SK-N-SH (cell line): ENCODE measurements around the gene TPM3. TPM values are rescaled to one million over a fixed set of nuclear protein-coding genes. Genes with fewer than 3 reads are reported as not detected.

Experiments used
- CTCF ChIA-PET: fragments of 300-600, 350-600 bp; formaldehyde crosslinking; extraction: SDS; loops from one replicate; lab custom pipeline; 2021; lab: Yijun Ruan, JAX
- POLR2A ChIA-PET: fragments of 350-600 bp; sonication (Branson Sonifier 250); formaldehyde crosslinking; extraction: SDS; loops from one replicate; lab custom pipeline; 2020; ENCODE audit warnings: antibody characterized with exemption, inconsistent platforms; lab: Yijun Ruan, JAX
- DNase-seq: peaks from one replicate; pipeline ENCODE4 v3.0.0; 2012
- H2AFZ ChIP-seq: fragments of 200-600 bp; sonication (generic); 2 replicates; pipeline ENCODE4 v1.8.1; 2016; ENCODE audit warnings: antibody characterized with exemption, mild to moderate bottlenecking, low read depth
- H3F3A ChIP-seq: fragments of 200-600 bp; sonication (generic); replicated peaks from 2 replicates; pipeline ENCODE3; 2016; ENCODE audit warnings: antibody characterized with exemption, mild to moderate bottlenecking; ENCODE audit not compliant: insufficient read depth
- H3K27ac ChIP-seq, 2 experiments: fragments of 200-500 bp in 1 of 2; fragments of 200-600 bp in 1 of 2; sonication (Bioruptor generic) in 1 of 2; sonication (generic), shearing (Covaris generic) in 1 of 2; 2 replicates each; pipeline versions ENCODE4 v1.5.1 to v1.6.1; 2014 to 2016; ENCODE audit warnings: low read depth in 2 of 2, inconsistent platforms in 1 of 2, low read length in 1 of 2, mild to moderate bottlenecking in 1 of 2, mixed read lengths in 1 of 2
- H3K27me3 ChIP-seq: fragments of 200-600 bp; sonication (generic), shearing (Covaris generic); 2 replicates; pipeline ENCODE4 v1.6.1; 2016; ENCODE audit warnings: mixed run types; ENCODE audit not compliant: insufficient read depth
- H3K36me3 ChIP-seq, 2 experiments: fragments of 200-500 bp in 1 of 2; fragments of 200-600 bp in 1 of 2; sonication (Bioruptor generic) in 1 of 2; sonication (generic) in 1 of 2; replicated peaks in 1 of 2; 2 replicates each; pipeline versions ENCODE3 to v1.5.1; 2014 to 2016; ENCODE audit warnings: low read length in 1 of 2, mild to moderate bottlenecking in 1 of 2; ENCODE audit not compliant: insufficient read depth in 2 of 2, control insufficient read depth in 1 of 2
- H3K4me1 ChIP-seq, 2 experiments: fragments of 200-500 bp in 1 of 2; fragments of 200-600 bp in 1 of 2; sonication (Bioruptor generic) in 1 of 2; sonication (generic), shearing (Covaris generic) in 1 of 2; 2 replicates each; pipeline versions ENCODE4 v1.5.1 to v1.6.1; 2014 to 2016; ENCODE audit warnings: low read depth in 1 of 2, low read length in 1 of 2, mixed run types in 1 of 2; ENCODE audit not compliant: insufficient read depth in 2 of 2, control insufficient read depth in 1 of 2
- H3K4me2 ChIP-seq: fragments of 200-600 bp; sonication (generic), shearing (Covaris generic); 2 replicates; pipeline ENCODE4 v1.6.1; 2017; ENCODE audit warnings: mixed run types
- H3K4me3 ChIP-seq, 2 experiments: fragments of 200-500 bp in 1 of 2; fragments of 200-600 bp in 1 of 2; sonication (Bioruptor generic) in 1 of 2; sonication (generic), shearing (Covaris generic) in 1 of 2; 2 replicates each; pipeline versions ENCODE4 v1.5.1 to v1.8.1; 2014 to 2016; ENCODE audit warnings: low read depth in 2 of 2, inconsistent platforms in 1 of 2, low read length in 1 of 2, mild to moderate bottlenecking in 1 of 2, mixed read lengths in 1 of 2, moderate library complexity in 1 of 2
- H3K79me2 ChIP-seq: fragments of 200-600 bp; sonication (generic); 2 replicates; pipeline ENCODE4 v1.8.1; 2017; ENCODE audit warnings: mild to moderate bottlenecking; ENCODE audit not compliant: insufficient read depth
- H3K9ac ChIP-seq: fragments of 200-600 bp; sonication (generic); 2 replicates; pipeline ENCODE4 v1.6.1; 2017; ENCODE audit warnings: mixed run types
- H3K9me2 ChIP-seq: fragments of 200-600 bp; sonication (generic); 2 replicates; pipeline ENCODE4 v1.6.1; 2017; ENCODE audit warnings: mixed run types
- H3K9me3 ChIP-seq: fragments of 200-600 bp; sonication (generic); 2 replicates; pipeline ENCODE4 v1.6.1; 2017; ENCODE audit warnings: mixed run types, mild to moderate bottlenecking, moderate library complexity
- H4K20me1 ChIP-seq: fragments of 200-600 bp; sonication (generic); 2 replicates; pipeline ENCODE4 v1.6.1; 2017; ENCODE audit warnings: mild to moderate bottlenecking, mixed run types; ENCODE audit not compliant: insufficient read depth
- ELF1 ChIP-seq: IDR thresholded peaks from 2 replicates; pipeline ENCODE4 v1.4.0; 2012
- EP300 ChIP-seq, 2 experiments: IDR thresholded peaks; 2 replicates each; pipeline versions ENCODE4 v1.4.0 to v1.6.1; 2012; ENCODE audit warnings: borderline replicate concordance in 1 of 2, low read depth in 1 of 2, low read length in 1 of 2
- FOSL2 ChIP-seq: IDR thresholded peaks from 2 replicates; pipeline ENCODE4 v1.4.0; 2012; ENCODE audit warnings: low read depth, mild to moderate bottlenecking, moderate library complexity, borderline replicate concordance
- GABPA ChIP-seq: IDR thresholded peaks from 2 replicates; pipeline ENCODE4 v1.4.0; 2012; ENCODE audit warnings: low read depth, mild to moderate bottlenecking
- MXI1 ChIP-seq: IDR thresholded peaks from 2 replicates; pipeline ENCODE4 v1.6.1; 2012; ENCODE audit warnings: mild to moderate bottlenecking, low read depth, low read length, improper control_type of control experiment
- RAD21 ChIP-seq: IDR thresholded peaks from 2 replicates; pipeline ENCODE4 v1.6.1; 2012; ENCODE audit warnings: mild to moderate bottlenecking, low read length
- RCOR1 ChIP-seq: fragments of 150-350 bp; IDR thresholded peaks from 2 replicates; pipeline ENCODE4 v1.6.1; 2017; ENCODE audit warnings: antibody characterized with exemption, low read length
- SIN3A ChIP-seq: IDR thresholded peaks from 2 replicates; pipeline ENCODE4 v1.6.1; 2012; ENCODE audit warnings: low read depth, mild to moderate bottlenecking, low read length, moderate library complexity, borderline replicate concordance
- SMC3 ChIP-seq: IDR thresholded peaks from 2 replicates; pipeline ENCODE4 v1.6.1; 2012; ENCODE audit warnings: low read depth, low read length, improper control_type of control experiment
- TEAD4 ChIP-seq: IDR thresholded peaks from 2 replicates; pipeline ENCODE4 v1.4.0; 2012; ENCODE audit warnings: mild to moderate bottlenecking, borderline replicate concordance; ENCODE audit not compliant: insufficient read depth
- USF1 ChIP-seq: IDR thresholded peaks from 2 replicates; pipeline ENCODE4 v1.4.0; 2012; ENCODE audit warnings: low read depth, borderline replicate concordance
- YY1 ChIP-seq: IDR thresholded peaks from 2 replicates; pipeline ENCODE4 v1.4.0; 2012; ENCODE audit warnings: low read depth, mild to moderate bottlenecking
- ZBTB33 ChIP-seq: IDR thresholded peaks from 2 replicates; pipeline ENCODE4 v1.4.0; 2012; ENCODE audit warnings: low read depth, borderline replicate concordance
- WGBS: methylation state at CpG from one replicate; pipeline ENCODE4 v1.1.6; 2017; ENCODE audit warnings: low lambda C conversion rate; 5-methylcytosine and 5-hydroxymethylcytosine counted together
- polyA plus RNA-seq, 3 experiments: library from polyadenylated mRNA; depleted of rRNA; stranded (reverse); fragments of >200 nt; gene quantifications; 2 replicates each; pipeline ENCODE4 v1.2.3, GENCODE V29; 2012
- TF ChIP-seq, protein P1 (sequence below): IDR thresholded peaks from 2 replicates; pipeline ENCODE4 v1.4.0; 2012; ENCODE audit warnings: low read depth
- TF ChIP-seq, protein P2 (sequence below): fragments of 200-600 bp; sonication (generic); IDR thresholded peaks from 2 replicates; pipeline ENCODE4 v1.6.1; 2017; ENCODE audit warnings: antibody characterized with exemption, mild to moderate bottlenecking, moderate library complexity
- TF ChIP-seq, protein P3 (sequence below): fragments of 150-350 bp; IDR thresholded peaks from 2 replicates; pipeline ENCODE4 v1.6.1; 2016; ENCODE audit warnings: mild to moderate bottlenecking, low read depth, low read length
- TF ChIP-seq, protein P4 (sequence below): fragments of 150-350 bp; IDR thresholded peaks from 2 replicates; pipeline ENCODE4 v1.6.1; 2017; ENCODE audit warnings: antibody characterized with exemption, low read length, low read depth, borderline replicate concordance

Gene TPM3
- polyA plus RNA-seq, 1 of the 3 experiments (the other 2 are of a cell fraction) = 324 TPM

DNA sequence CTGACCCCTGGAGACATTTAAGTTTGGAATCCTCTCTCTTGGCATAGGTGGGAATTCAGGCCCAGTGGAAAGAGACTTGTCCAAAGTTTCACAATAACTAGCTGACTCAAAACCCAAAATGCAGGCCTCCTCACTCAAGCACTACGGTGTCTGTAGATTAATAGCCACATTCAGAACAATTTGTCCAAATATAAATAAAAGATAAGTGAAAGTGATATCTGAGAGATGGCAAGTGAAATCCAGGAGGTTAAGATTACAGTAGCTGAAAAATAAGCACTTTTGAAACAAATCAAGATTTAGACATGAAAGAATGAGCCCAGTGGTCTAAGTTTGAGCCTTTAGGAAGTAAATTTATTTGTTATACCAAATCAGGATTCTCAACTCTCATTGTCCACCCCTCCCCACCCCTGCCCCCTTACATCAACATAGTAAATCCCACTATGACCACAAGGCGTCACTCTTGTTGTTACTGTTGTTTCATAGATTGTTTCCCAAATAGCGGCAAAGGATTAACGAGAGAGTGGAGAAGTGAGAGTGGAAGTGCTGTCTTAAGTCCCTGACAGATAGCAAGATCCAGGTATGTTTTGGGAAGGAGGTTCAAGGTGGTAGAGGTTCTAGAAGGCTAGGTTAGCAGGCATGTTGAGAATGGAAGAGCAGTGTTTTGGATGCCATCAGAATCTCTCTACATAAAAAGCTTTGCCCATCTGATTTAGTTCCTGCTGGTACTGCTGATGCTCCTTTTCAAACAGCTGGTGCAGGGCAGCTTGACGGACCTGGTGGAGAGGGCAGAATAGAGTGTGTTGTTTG, 7.1 kb upstream of the TPM3 start:
- no peak overlapping the region for H3K4me2 ChIP-seq
- H3K27me3 ChIP-seq = no peaks in the 10 kb centered on the region
- peak; percentile 78 for DNase-seq
- H3K9me3 ChIP-seq = no peaks in the 10 kb centered on the region
- H3K9me2 ChIP-seq = no peaks in the 10 kb centered on the region
- H4K20me1 ChIP-seq = no peaks in the 10 kb centered on the region
- H3K36me3 ChIP-seq = no peaks in the 10 kb centered on the region
- H3K9ac ChIP-seq = no peak overlapping the region
- TF ChIP-seq, protein P1, sequence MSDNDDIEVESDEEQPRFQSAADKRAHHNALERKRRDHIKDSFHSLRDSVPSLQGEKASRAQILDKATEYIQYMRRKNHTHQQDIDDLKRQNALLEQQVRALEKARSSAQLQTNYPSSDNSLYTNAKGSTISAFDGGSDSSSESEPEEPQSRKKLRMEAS = no peak
- no peak for TF ChIP-seq GABPA
- TF ChIP-seq MXI1 = no peak; the same call in 1 of the 2 replicates
- no peak for TF ChIP-seq ELF1
- no peak for TF ChIP-seq ZBTB33
- peak; percentile 49; the same call in 1 of the 2 replicates for TF ChIP-seq SMC3
- no peak for TF ChIP-seq TEAD4
- TF ChIP-seq SIN3A = no peak
- TF ChIP-seq USF1 = no peak
- TF ChIP-seq EP300 (IDR thresholded peaks at IDR 0.05; ENCODE audit: borderline replicate concordance in 1 of 2, low read depth in 1 of 2, low read length in 1 of 2) = no peak
- TF ChIP-seq, protein P2, sequence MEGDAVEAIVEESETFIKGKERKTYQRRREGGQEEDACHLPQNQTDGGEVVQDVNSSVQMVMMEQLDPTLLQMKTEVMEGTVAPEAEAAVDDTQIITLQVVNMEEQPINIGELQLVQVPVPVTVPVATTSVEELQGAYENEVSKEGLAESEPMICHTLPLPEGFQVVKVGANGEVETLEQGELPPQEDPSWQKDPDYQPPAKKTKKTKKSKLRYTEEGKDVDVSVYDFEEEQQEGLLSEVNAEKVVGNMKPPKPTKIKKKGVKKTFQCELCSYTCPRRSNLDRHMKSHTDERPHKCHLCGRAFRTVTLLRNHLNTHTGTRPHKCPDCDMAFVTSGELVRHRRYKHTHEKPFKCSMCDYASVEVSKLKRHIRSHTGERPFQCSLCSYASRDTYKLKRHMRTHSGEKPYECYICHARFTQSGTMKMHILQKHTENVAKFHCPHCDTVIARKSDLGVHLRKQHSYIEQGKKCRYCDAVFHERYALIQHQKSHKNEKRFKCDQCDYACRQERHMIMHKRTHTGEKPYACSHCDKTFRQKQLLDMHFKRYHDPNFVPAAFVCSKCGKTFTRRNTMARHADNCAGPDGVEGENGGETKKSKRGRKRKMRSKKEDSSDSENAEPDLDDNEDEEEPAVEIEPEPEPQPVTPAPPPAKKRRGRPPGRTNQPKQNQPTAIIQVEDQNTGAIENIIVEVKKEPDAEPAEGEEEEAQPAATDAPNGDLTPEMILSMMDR = peak; percentile 64
- TF ChIP-seq YY1 = no peak
- peak; percentile 70 for TF ChIP-seq RAD21
- no peak for TF ChIP-seq RCOR1
- TF ChIP-seq FOSL2 = no peak
- TF ChIP-seq, protein P3, sequence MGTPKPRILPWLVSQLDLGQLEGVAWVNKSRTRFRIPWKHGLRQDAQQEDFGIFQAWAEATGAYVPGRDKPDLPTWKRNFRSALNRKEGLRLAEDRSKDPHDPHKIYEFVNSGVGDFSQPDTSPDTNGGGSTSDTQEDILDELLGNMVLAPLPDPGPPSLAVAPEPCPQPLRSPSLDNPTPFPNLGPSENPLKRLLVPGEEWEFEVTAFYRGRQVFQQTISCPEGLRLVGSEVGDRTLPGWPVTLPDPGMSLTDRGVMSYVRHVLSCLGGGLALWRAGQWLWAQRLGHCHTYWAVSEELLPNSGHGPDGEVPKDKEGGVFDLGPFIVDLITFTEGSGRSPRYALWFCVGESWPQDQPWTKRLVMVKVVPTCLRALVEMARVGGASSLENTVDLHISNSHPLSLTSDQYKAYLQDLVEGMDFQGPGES = no peak
- TF ChIP-seq, protein P4, sequence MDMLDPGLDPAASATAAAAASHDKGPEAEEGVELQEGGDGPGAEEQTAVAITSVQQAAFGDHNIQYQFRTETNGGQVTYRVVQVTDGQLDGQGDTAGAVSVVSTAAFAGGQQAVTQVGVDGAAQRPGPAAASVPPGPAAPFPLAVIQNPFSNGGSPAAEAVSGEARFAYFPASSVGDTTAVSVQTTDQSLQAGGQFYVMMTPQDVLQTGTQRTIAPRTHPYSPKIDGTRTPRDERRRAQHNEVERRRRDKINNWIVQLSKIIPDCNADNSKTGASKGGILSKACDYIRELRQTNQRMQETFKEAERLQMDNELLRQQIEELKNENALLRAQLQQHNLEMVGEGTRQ = no peak
- no peak overlapping the region for H3K4me3 ChIP-seq
- H3K4me1 ChIP-seq = peaks cover 0 to 2% of the 10 kb centered on the region in 2 experiments; a peak in 1 of 4 replicates
- ChIA-PET POLR2A (interaction anchor here (0.7 to 1.3 kb wide), 2 partner anchors 73 to 209 kb away, joined by 3 to 5 read pairs; partner anchors contain the start of gene RPS27), CTCF (interaction anchor here (0.6 to 4.2 kb wide), 29 partner anchors 9 to 152 kb away, joined by 3 to 49 read pairs (median 4); partner anchors contain the start of genes ATP8B2, HAX1 and UBAP2L)
- WGBS = 27% methylated on average over 5 of the region's 5 CpGs
- peak overlapping the region; percentile 48; the same call in 1 of the 2 replicates for H2AFZ ChIP-seq
- no peaks in the 10 kb centered on the region for H3K79me2 ChIP-seq
- no peak overlapping the region for H3K27ac ChIP-seq
- H3F3A ChIP-seq = peaks cover 13% of the 10 kb centered on the region
